Activated naive CD4-positive, alpha-beta T cell treated with Interleukin-2 at 50 U/mL for 16 hours (primary cell): ENCODE data around the gene PITHD1.
A peak's percentile ranks its signal among the peaks of the same experiment; 100 is the strongest.
"Not testable (repeated sequence)": the region's sequence is repeated elsewhere in the genome, so short reads cannot be mapped to it uniquely, and the experiment has no call there.

Experiments used
- DNase-seq: peaks from one replicate; pipeline ENCODE4 v3.0.0-alpha.2; 2020

Gene PITHD1, protein sequence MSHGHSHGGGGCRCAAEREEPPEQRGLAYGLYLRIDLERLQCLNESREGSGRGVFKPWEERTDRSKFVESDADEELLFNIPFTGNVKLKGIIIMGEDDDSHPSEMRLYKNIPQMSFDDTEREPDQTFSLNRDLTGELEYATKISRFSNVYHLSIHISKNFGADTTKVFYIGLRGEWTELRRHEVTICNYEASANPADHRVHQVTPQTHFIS

DNA sequence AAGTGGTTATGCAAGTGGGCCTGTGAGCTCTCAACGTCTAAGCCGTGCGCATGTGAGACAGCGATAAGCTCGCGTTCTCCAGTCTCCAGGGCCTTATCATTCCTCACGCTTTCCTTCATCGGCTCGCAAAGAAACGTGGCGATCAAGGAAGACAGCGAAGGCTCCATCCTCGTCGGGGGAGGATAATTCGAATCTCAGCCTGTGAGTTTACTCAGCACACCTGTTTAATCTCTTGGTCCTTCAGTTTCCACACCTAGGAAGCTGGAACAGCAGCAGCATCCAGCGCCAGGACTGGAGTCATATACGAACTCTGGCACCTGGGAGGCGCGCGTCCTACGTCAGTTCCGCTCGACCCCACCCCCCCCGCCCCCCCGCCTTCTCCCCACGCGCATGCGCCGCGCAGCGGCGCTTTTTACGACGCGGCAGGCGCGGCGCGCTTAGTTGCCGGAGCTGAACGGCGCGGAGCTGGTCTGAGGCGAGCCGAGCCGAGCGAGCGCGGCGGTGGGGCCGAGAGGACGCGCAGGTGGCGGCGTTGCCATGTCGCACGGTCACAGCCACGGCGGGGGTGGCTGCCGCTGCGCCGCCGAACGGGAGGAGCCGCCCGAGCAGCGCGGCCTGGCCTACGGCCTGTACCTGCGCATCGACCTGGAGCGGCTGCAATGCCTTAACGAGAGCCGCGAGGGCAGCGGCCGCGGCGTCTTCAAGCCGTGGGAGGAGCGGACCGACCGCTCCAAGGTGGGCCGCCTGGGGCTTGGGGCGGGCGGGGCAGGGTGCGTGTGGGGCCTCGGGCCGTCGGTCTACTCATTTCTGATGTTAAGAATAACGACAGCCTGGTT lies at the start of gene PITHD1:
Gene PITHD1, plus strand, starts transcription at position 440 of the 836 bp plus-strand sequence. Its CDS starts 98 bp downstream, at position 538.
- DNase-seq = peak; percentile 81

DNA sequence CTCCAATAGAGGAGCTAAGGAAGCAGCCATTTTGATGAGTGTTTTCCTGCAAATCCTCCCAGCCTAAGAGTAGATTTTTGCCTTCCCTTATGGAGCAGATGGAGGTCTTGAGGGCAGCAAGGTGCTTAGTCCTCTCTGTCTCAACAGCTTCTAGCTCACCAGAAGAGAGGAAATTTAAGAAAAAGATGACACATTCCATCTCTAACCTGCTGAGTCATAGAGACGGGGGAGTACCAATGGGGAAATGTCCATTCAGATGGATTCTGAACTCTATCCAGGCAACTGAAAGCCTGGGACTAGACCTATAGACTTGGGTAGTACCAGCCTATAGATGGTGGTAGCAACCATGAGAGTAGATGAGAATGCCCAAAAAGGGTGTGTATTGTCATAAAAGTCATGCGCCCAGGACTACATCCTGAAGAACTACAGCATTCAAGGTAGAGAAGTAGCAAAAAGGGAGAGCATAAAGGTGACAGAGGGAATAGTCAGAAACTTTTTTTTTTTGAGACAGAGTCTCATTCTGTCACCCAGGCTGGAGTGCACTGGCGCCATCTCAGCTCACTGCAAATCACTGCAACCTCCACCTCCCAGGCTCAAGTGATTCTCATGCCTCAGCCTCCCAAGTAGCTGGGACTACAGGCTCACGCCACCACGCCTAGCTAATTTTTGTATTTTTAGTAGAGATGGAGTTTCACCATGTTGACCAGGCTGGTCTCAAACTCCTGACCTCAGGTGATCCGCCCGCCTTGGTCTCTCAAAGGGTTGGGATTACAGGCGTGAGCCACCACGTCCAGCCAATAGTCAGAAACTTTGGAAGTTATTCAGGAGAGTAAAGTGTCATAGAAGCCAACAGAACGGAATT lies 45.6 kb upstream of the PITHD1 start:
- DNase-seq = no peak

DNA sequence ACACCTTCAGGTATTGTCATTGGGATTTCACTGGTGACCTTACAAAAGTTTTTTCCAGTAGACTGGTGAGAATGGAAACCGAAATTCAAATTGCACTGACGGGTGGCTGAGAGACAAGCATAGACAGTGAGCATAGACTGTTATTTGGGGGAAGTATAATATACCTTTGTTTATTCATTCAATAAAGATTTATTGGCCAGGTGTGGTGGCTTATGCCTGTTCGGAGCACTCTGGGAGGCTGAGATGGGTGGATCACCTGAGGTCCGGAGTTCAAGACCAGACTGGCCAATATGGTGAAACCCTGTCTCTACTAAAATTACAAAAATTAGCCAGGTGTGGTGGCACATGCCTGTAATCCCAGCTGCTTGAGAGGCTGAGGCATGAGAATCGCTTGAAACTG lies 44.9 kb upstream of the PITHD1 start:
- not testable (repeated sequence) for DNase-seq

DNA sequence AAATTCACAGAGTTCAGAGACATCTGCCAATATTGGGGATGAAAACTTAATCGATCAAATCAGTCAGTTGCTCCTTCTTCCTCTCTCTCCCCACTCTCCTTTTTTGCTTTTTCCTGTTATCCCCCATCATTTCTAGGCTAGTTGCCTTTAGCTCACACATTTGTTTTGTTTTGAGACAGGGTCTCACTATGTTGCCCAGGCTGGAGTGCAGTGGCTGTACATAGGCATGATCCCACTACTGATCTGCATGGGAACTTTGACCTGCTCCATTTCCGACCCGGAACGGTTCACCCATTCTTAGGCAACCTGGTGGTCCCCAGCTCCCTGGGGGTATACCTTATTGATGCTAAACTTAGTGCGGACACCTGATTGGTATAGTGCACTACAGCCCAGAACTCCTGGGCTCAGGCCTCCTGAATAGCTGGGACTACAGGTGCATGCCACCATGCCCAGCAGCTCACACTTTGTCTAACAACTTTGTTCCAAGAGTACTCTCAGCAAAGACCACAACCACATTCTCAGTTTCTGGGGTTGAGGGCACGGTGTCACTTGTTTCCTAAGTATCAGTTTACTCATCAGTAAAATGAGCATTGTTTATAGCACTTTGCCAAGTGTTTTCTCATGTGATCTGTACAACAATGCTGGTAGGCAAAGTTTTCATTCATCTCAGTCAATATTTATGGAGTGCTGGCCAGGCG lies 41.6 kb upstream of the PITHD1 start:
- no peak for DNase-seq

DNA sequence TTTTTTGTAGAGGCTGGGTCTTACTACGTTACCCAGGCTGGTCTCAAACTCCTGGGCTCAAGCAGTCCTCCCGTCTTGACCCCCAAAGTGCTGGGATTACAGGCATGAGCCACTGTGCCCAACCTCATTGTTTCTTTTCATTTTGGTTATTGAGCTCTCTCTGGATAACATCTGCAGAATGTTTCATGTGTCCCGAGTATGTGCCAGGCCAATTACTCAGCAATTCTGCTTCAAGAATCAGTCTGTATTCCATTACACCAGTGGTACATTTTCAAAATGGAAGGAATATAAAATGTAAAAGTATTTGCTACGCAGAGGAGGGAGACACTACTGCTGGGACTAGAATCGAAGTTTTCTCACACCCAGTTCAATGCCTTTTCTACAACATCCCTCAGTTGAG lies 36.6 kb upstream of the PITHD1 start:
- no peak for DNase-seq

DNA sequence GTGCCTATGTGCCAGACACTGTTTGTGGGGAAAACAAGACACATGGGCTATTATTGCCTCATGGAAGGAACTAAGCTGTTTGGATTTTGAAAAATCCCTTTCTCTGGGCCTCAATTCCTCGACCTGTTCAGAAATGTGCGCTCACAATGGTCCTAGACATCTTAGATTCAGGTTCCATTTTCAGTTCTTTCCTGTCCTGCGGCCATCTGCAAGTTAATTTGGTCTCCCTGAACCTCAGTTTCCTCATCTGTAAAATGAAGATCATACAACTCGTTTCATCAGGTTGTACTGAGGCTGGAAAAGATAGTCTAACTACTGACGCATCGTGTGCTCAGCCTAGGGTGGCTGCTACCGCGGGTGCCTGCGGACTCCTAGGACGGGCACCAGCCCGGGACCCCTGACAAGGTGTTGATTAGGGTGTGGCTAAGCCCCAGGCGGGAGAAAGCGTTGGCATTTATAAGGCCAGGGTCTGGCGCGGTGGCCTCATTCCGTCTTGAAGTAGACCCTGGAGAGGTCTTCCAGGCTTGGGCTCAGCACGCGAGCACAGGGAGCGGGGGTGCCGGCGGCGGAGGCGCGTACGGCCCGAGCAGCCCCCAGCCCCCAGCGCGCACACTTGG lies 35.4 kb upstream of the PITHD1 start:
- no peak for DNase-seq

DNA sequence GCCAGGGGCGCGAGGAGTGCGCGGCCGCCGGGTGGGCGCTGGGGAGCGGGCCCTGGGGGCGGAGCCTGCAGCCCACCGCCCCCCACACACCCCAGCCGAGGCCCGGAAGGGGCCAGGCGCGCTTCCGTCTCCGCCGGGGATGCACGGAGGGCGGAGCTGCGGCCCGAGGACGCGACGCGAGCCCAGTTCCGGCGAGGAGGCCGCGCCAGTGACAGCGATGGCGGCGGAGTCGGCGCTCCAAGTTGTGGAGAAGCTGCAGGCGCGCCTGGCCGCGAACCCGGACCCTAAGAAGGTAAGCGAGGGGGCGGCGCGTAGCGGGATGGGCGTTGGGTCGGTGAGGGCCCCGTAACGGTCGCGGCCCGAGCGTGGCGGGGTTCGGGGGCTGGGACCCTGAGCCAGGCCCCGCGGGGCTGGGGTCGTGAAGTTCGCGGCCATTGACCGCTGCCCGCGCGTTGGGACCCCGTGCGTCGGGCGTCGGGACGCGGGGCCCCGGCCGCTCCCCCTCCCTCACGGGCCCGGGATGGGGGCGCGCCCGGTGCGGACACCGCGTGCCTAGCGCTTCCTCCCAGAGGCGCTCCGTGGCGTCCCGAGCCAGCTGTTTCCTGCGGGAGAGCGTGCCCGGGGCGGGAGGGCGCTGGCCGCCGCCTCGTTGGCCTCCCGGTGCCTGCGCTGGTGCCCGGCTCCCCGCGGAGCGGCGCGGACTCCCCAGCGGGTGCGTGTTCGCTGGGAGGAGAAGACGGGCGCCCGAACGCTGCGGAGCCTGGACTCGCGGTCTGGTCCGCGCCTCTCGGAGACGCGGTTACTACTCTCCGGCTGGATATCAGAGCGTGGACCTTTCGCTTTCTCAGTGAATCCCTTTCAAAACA lies 34.7 kb upstream of the PITHD1 start, which contains the start of gene ELOA:
Gene ELOA, plus strand, starts transcription at position 185 of the 866 bp plus-strand sequence. Its CDS starts 33 bp downstream, at position 218.
- peak; percentile 81 for DNase-seq

DNA sequence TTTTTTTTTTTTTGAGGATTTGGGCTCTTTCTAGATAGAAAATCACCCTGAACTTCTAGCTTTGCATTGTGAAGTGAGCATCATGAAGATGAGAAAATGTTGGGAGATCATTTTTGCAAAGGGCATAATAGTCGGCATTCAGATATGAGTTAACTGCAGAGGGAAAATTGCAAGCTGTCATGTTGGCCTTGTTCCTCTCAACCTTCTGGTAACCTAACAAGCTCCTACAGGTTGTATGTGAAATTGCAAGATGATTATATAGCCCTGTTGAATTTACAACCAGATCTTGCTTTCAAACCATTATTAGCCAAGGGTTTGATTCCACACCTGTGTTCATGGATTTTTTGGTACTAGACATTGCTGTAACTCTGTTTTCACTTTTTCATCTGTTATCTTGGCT lies 32.7 kb upstream of the PITHD1 start:
- no peak for DNase-seq

DNA sequence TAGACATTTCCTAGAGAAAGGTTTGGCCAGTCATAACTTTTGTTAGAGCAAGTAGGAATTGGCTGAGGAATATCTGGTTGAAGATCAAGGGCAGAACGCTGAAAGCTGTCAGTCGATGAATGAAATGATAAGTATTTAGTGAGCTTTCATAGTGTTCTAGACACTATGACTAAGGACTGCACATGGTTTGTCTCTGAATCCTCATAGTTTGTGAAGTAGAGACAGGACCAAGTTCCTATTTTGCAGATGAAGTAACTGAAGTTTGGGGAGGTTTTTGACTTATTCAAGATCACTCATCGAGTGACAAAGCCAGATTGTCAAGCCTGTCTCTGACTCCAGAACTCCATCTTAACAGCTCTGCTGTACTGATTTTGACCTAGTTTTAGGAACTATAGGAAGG lies 30.2 kb upstream of the PITHD1 start:
- no peak for DNase-seq

DNA sequence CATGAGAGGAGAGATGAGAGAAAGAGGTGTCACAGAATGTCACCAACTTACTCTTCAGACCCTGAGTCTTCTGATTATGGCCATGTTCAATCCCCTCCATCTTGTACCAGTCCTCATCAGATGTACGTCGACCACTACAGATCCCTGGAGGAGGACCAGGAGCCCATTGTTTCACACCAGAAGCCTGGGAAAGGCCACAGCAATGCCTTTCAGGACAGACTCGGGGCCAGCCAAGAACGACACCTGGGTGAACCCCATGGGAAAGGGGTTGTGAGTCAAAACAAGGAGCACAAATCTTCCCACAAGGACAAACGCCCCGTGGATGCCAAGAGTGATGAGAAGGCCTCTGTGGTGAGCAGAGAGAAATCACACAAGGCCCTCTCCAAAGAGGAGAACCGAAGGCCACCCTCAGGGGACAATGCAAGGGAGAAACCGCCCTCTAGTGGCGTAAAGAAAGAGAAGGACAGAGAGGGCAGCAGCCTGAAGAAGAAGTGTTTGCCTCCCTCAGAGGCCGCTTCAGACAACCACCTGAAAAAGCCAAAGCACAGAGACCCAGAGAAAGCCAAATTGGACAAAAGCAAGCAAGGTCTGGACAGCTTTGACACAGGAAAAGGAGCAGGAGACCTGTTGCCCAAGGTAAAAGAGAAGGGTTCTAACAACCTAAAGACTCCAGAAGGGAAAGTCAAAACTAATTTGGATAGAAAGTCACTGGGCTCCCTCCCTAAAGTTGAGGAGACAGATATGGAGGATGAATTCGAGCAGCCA lies 27.0 kb upstream of the PITHD1 start:
- peak; percentile 27 for DNase-seq

DNA sequence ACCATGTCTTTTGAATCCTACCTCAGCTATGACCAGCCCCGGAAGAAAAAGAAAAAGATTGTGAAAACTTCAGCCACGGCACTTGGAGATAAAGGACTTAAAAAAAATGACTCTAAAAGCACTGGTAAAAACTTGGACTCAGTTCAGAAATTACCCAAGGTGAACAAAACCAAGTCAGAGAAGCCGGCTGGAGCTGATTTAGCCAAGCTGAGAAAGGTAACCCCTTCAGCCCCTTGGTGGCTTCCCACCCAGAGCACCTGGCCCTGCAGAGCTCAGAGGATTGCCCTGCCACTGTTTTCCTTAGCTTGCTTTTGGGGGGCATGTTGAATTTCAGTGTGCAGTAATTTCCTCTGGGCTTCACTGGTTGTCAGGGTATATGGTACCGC lies 26.4 kb upstream of the PITHD1 start:
- no peak for DNase-seq

DNA sequence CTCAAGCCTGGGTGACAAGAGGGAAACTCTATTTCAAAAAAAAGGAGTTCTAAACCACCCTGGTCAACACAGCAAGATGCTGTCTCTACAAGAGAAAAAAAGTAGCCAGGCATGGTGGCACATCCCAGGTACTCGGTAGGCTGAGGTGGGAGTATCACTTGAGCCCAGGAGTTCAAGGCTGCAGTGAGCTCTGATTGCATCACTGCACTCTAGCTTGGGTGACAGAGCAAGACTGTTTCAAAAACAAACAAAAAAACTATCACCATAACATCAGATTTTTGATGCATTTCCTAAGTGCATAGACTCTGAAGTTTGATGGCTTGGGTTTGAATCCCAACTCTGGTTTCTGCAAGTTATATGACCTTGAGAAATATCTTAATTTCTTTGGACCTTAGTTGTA lies 25.3 kb upstream of the PITHD1 start:
- DNase-seq = no peak

DNA sequence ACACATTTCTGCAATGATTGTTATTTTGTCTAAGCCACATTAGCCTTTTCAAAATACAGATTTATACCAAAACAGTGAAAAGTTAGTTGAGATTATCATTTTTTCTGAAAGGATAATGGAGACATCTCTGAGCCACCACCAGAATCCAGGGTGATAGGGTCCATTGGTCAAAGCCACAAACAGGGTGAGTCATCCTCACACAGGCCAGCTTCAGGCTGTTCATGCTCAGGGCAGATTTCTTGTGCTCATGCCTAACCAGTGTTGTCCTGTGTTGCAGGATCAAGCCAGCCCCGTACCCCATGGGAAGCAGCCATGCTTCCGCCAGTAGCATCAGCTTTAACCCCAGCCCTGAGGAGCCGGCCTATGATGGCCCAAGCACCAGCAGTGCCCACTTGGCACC lies 21.5 kb upstream of the PITHD1 start:
- DNase-seq = no peak

DNA sequence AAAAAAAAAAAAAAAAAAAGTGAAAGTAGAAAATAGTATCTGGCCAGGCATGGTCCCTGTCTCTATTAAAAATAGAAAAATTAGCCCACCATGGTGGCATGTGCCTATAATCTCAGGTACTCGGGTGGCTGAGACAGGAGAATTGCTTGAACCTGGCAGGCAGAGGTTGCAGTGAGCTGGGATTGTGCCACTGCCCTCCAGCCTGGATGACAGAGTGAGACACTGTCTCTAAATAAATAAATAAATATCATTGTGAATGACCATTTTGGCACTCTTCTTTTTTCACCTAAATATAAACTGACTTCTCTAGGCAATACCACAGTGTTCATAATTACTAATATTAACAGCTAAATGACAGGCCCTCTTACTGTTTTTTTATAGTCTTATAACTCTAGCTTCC lies 20.4 kb upstream of the PITHD1 start:
- DNase-seq = no peak

DNA sequence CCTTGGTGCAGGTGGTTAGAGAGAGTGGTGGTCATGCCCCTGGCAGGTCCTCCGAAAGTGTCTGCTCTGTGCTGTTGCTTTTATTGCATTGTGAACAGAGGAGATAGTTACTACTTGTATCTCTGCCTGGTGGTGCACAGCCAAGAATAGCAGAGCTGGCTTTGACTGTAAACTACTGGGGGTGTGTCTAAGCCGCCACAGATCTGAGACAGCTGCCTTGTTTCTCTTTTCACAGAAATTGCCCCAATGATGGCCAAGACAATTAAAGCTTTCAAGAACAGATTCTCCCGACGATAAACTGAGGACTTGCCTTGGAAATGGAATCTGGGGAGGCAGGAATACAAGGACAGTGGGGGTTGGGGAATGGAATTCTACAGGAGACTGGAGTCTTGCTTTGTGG lies 18.9 kb upstream of the PITHD1 start:
- no peak for DNase-seq

DNA sequence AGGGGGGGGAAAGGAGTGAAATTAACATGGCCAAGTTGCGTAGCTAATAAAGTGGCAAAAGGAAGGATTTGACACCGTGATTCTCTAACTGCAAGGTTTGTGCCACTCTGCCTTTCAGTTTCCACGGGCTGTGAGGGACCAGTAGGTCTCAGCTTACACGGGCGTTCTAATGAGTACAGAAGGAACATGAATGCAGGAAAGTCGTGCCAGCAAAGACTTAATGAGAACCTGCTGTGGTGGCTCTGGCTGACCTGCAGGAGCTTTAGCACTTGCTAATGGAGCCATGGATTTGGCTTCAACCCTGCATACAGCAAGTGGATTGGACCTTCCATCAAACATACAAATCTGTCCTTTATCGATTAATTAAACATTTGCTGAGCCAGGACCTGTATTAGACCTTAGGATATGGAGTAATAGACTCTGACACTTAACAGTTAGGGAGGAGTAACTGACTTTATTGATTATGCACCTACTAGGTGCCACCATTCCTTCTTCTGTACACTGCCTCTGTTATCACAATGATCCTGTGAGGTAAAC lies 15.1 kb upstream of the PITHD1 start:
- DNase-seq = no peak

DNA sequence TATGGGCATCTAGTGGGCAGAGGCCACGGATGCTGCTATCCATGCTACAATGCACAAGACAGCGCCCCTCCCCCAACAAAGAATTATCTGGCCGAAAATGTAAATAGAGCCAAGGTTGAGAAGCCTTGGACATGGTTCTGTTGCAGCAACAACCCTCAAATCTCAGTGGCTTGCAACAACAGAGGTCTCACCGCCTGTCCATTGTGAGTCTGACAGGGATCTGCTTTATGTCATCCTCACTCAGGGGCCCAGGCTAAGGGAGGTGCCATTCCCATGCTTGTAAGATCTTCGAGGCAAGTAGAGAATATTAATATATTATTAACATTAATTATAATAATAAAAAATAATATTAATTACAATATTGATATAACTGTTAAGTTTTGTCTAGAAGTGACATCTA lies 9.5 kb upstream of the PITHD1 start:
- DNase-seq = no peak

DNA sequence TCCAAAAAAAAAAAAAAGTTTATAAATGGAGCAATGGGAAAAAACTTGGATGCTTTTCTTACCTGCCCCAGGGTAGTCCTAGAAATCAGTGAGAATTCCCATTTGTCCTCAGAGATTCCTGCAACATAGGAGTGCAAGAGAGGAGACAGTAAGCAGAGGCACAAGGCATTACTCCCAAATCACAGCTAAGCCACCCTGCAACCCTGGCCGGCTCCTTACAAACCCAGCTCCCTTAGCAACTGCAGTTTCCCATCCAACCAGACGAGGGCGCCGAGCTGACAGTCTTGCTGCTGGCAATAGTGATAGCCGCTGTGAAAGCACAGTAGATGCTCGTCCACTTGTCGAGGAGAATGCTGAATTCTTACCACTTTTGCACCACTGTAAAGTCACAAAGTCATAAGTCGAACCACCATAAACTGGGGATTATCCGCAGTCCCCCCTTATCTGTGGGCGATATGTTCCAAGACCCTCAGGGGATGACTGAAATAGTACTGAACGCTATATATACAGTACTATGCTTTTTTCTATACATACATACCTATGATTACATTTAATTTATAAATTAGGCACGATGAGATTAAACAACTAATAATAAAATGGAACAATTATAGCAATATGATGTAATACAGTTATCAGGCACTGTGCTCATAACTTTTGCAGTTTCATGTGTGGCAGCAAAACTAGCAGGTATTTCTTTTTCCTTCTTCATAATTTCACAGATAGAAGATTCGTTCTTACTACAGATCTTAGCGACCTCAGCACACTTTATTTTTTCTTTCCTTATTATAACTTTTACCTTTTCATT lies 6.0 kb upstream of the PITHD1 start:
- peak; percentile 88 for DNase-seq

DNA sequence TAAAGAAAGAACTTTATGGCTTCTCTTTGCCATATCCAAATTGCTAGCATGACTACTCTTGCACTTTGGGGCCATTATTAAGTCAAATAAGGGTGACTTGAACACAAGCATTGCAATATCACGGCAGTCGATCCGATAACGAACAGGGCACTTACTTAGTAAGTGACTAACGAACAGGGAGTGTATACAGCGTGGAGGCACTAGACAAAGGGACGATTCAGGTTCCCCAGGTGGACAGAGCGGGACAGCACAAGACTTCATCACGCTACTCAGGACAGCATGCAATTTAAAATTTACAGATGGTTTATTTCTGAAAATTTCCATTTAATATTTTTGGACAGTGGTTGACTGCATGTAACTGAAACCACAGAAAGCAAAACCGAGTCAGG lies 5.4 kb upstream of the PITHD1 start:
- no peak for DNase-seq
